ENCODE measurements around the gene ZNF366. TPM values are rescaled to one million over a fixed set of nuclear protein-coding genes. Genes with fewer than 3 reads are reported as not detected.

Gene ZNF366
- polyA plus RNA-seq, 3 donors: 0.05 to 1.2 (median 0.76) TPM

GRCh38 chr5:72515211-72515610, 8.0 kb upstream of the ZNF366 start:
- no peaks in the 10 kb centered on the region for H3K27me3 ChIP-seq (ENCODE audit: control insufficient read depth in 2 of 2, insufficient read depth in 2 of 2, low read length in 2 of 2)
- H2AFZ ChIP-seq (ENCODE audit: insufficient read depth, low read depth, low read length, poor library complexity, severe bottlenecking): no peak overlapping the region
- Mint-ChIP-seq H3K9me3 (peaks cover 0 to 5% (median 2%) of the 10 kb centered on the region in 7 donors), H3K27me3 (ENCODE audit: low read depth in 3 of 3) (peaks cover 0 to 2% (median 0%) of the 10 kb centered on the region in 3 donors), H3K4me3 (no peak overlapping the region), H3K27ac (no peak overlapping the region), H3K4me1 (peaks cover 24% of the 10 kb centered on the region), H3K36me3 (peaks cover 0 to 2% of the 10 kb centered on the region in 2 donors)
- no peaks in the 10 kb centered on the region for H3K9me3 ChIP-seq (replicated peaks in 1 of 2; ENCODE audit: control insufficient read depth in 1 of 2, insufficient read depth in 1 of 2, low read length in 2 of 2)
- no peak overlapping the region for H3K27ac ChIP-seq (ENCODE audit: low read depth in 1 of 2, low read length in 2 of 2)
- no peak overlapping the region for H3K4me2 ChIP-seq (replicated peaks; ENCODE audit: extremely low read depth, low read length, poor library complexity, severe bottlenecking)
- H3K79me2 ChIP-seq (ENCODE audit: insufficient read depth, low read length): no peaks in the 10 kb centered on the region
- WGBS (ENCODE audit: insufficient coverage): 85% methylated on average over 5 of the region's 5 CpGs
- intact Hi-C loops (cut with micrococcal nuclease): no loop called here
- no peak for DNase-seq
- H4K20me1 ChIP-seq (ENCODE audit: insufficient read depth, low read length): no peaks in the 10 kb centered on the region
- no peak overlapping the region for H3K9ac ChIP-seq (ENCODE audit: insufficient read depth, low read length, poor library complexity, severe bottlenecking)
- peaks cover 20 to 23% of the 10 kb centered on the region in 2 donors for H3K4me1 ChIP-seq (ENCODE audit: control insufficient read depth in 1 of 2, insufficient read depth in 2 of 2, low read length in 2 of 2)
- H3K36me3 ChIP-seq (replicated peaks in 1 of 2; ENCODE audit: control insufficient read depth in 1 of 2, insufficient read depth in 2 of 2, low read length in 2 of 2): no peaks in the 10 kb centered on the region
- no peak overlapping the region for H3K4me3 ChIP-seq (replicated peaks in 1 of 3; ENCODE audit: low read depth in 2 of 3, low read length in 3 of 3)
- TF ChIP-seq CTCF (IDR thresholded peaks at IDR 0.05): no peak

- Histone ChIP-seq H4K20me1 (ENCODE audit: insufficient read depth, low read length) (no peaks in the 10 kb centered on the region), H3K4me3 (replicated peaks in 1 of 3; ENCODE audit: low read depth in 2 of 3, low read length in 3 of 3) (no peak overlapping the region), H3K4me1 (ENCODE audit: control insufficient read depth in 1 of 2, insufficient read depth in 2 of 2, low read length in 2 of 2) (peaks cover 24 to 26% of the 10 kb centered on the region in 2 donors), H3K79me2 (ENCODE audit: insufficient read depth, low read length) (no peaks in the 10 kb centered on the region), H3K9me3 (replicated peaks in 1 of 2; ENCODE audit: control insufficient read depth in 1 of 2, insufficient read depth in 1 of 2, low read length in 2 of 2) (no peaks in the 10 kb centered on the region), H3K9ac (ENCODE audit: insufficient read depth, low read length, poor library complexity, severe bottlenecking) (no peak overlapping the region), H3K27ac (ENCODE audit: low read depth in 1 of 2, low read length in 2 of 2) (no peak overlapping the region), H3K4me2 (replicated peaks; ENCODE audit: extremely low read depth, low read length, poor library complexity, severe bottlenecking) (no peak overlapping the region), H3K36me3 (replicated peaks in 1 of 2; ENCODE audit: control insufficient read depth in 1 of 2, insufficient read depth in 2 of 2, low read length in 2 of 2) (no peaks in the 10 kb centered on the region), H3K27me3 (ENCODE audit: control insufficient read depth in 2 of 2, insufficient read depth in 2 of 2, low read length in 2 of 2) (no peaks in the 10 kb centered on the region), H2AFZ (ENCODE audit: insufficient read depth, low read depth, low read length, poor library complexity, severe bottlenecking) (no peak overlapping the region)
- no peak for TF ChIP-seq CTCF (IDR thresholded peaks at IDR 0.05)
- no peak overlapping the region for H3K4me3 Mint-ChIP-seq
- H3K27me3 Mint-ChIP-seq (ENCODE audit: low read depth in 3 of 3): no peaks in the 10 kb centered on the region
- no peak overlapping the region for H3K27ac Mint-ChIP-seq
- peaks cover 28% of the 10 kb centered on the region for H3K4me1 Mint-ChIP-seq
- H3K36me3 Mint-ChIP-seq: no peaks in the 10 kb centered on the region
- intact Hi-C loops (cut with micrococcal nuclease): no loop called here
- H3K9me3 Mint-ChIP-seq: peaks cover 0 to 2% (median 0%) of the 10 kb centered on the region in 7 donors
- DNase-seq: no peak
Observed at GRCh38 chr5:72512593-72512860, 5.3 kb upstream of the ZNF366 start.

Data from CD14-positive monocyte (primary cell).